ENCODE data around the gene NECAB2.
"Not testable (repeated sequence)": the region's sequence is repeated elsewhere in the genome, so short reads cannot be mapped to it uniquely, and the experiment has no call there.

The NECAB2 gene

GRCh38 chr16:83936581-83937165, 31.4 kb upstream of the NECAB2 start:
- DNase-seq (ENCODE audit: low read depth in 3 of 3) = no peak

DNA sequence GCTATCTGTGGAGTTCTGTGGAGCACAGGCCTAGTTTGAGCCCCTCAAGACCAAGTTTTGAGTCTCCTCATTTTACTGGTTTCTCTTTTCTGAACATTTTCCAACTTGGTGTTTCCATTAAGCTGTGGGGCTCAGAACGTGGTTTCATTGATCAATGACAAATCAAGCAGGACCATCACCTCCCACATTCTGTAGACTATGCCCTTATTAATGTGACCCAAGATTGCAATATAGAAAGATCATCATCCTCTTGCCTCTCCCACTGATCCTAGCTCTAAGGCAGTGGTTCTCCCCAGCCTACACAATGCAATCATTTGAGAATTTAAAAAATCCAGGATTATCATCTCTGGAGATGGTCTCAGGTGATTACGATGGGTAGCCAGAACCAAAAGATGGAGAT, 30.8 kb upstream of the NECAB2 start:
- no peak for DNase-seq (ENCODE audit: low read depth in 3 of 3)

DNA sequence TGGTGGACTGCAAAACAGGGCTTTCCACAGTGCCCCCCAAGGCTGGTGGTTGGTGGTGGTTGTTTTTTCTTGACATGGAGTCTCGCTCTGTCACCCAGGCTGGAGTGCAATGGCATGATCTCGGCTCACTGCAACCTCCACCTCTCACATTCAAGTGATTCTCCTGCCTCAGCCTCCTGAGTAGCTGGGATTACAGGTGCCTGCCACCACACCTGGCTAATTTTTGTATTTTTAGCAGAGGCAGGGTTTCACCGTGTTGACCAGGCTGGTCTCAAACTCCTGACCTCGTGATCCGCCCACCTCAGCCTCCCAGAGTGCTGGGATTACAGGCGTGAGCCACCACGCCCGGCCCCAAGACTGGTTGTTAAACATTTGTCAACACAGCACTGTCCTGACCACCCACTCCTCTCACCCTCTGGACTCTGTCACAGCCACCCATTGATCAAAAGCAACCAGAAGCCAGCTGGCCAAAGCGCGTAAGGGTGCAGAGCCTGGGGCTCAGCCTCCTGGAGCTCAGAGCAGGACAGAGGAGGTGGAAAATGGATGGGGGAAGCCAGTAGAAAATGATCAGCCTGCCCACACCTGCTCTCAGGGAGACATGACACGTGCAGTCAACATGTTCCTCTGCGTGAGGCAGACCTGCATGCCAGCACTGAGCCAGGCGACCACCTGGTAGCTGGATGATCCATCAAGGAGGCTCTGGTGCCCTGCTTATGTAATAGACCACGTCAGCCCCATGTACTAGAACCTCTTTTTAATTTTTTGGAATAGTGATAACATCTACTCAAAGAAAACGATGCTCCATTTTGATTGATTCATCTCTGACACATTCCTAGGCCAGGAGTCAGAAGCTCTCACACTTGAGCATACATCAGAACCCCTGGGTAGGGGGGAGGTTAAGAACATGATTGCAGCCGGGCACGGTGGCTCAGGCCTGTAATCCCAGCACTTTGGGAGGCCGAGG, 29.8 kb upstream of the NECAB2 start:
- no peak for DNase-seq (ENCODE audit: low read depth in 3 of 3)

- no peak for DNase-seq (ENCODE audit: low read depth in 3 of 3)
These were observed 28.7 kb upstream of the NECAB2 start for GRCh38 chr16:83939266-83939855.

DNA sequence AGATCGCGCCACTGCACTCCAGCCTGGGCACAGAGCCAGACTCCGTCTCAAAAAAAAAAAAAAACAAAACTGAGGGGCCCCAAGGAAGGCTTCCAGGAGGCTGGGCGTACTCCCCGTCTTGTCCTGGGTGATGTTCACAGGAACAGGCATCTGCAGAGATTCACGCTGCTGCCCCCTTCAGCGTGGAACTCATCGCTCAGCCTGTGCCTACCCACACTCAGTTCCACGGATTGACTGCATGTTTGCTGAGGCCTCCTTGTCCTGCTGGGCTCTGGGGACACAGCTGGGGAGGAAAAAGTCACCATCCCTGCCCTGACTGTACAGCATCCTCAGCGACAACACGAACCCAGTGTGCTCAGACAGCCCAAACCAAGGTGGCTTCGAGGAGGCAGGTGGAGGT, 27.9 kb upstream of the NECAB2 start:
- no peak for DNase-seq (ENCODE audit: low read depth in 3 of 3)

- DNase-seq (ENCODE audit: low read depth in 3 of 3) = no peak
These were observed 27.2 kb upstream of the NECAB2 start for GRCh38 chr16:83940630-83941378.

GRCh38 chr16:83941546-83941945, 26.5 kb upstream of the NECAB2 start:
- not testable (repeated sequence) for DNase-seq (ENCODE audit: low read depth in 3 of 3)

DNA sequence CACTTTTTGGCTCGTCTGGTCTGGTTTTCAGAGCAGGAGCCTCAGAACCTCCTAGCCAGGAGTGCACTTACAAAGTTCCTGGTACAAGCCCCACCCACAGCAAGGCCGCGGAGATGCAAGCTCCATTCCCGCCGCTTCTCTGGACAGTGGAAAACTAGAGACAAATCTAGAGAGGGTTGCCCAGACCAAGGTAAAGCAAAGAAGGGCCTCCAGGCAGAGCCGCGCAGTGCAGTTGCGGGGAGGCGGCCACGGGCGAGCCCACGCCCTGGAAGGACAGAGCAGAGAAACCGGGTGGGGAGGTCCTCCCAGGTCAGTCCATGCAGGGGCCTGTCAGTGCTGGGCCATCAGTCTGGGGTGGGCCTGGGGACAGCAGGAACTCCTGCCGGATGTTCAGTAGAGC, 26.0 kb upstream of the NECAB2 start:
- no peak for DNase-seq (ENCODE audit: low read depth in 3 of 3)

DNA sequence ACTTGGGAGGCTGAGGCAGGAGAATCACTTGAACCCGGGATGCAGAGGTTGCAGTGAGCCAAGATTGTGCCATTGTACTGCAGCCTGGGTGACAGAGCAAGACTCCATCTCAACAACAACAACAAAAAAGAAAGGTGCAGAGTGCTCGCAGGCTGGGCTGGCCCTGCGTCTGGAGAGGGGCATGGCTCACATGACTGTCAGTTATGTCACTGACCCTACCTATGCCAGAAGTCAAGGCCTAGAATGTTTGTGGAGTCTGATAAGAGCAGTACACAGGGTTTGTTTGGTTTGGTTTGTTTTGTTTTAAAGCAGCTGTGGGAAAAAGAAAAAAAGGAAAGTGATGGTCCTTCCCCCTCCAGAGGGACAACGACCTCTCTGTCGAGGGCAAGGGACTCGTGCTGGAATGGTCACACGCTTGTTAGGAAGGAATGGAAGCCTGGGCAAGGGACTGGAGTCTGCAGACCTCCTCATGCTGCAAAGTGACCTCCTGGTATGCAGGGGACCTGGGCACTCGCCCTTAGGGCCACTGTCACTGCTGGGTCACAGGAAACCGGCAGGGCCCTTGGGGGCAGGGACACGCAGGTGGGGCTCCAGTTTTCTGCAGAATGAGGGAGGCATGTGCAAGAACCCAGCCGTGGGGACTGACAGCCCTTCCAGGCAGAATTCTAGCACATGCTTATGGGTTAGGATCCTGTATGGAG, 25.1 kb upstream of the NECAB2 start:
- DNase-seq (ENCODE audit: low read depth in 3 of 3) = no peak

DNA sequence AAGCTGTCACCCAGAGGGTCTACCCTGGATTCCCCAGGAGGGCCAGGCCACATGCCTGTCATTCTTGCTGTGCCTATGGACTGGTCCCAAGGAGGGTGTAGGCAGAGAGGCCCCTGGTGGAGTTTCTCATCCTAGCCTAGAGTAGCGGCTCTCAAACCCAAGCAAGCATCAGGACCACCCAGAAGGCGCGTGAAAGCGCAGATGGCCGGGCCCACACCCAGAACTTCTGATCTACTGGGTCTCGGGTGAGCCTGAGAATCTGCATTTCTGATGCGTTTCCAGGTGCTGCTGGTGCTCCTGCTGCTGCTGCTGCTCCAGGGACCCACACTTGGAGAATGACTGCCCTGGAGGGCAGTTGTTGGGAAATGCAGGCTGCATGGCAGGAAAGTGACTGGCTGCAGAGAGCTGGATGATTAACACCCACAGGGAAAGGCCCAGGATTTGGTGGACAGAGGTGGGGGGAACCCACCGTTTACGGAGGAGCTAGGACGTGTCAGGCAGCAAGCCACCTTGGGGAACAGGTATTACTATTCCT, 24.5 kb upstream of the NECAB2 start:
- DNase-seq (ENCODE audit: low read depth in 3 of 3) = no peak

DNA sequence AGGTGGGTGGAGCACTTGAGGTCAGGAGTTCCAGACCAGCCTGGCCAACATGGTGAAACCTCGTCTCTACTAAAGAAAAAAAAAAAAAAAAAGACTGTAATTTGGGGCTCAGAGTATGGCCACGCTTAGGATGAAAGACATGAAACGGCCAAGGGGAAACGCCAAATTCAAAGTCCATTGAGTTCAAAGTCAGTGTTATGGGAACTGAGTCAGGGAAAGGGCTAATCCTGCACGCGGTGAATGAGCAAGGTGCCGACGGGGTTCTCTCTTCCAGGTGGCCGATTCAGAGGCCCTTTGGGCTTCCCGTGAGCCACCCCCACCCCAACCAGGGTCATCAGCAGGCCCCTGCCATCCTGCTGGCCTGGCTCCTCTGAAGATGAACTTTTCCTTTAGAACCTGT, 22.5 kb upstream of the NECAB2 start:
- no peak for DNase-seq (ENCODE audit: low read depth in 3 of 3)

DNA sequence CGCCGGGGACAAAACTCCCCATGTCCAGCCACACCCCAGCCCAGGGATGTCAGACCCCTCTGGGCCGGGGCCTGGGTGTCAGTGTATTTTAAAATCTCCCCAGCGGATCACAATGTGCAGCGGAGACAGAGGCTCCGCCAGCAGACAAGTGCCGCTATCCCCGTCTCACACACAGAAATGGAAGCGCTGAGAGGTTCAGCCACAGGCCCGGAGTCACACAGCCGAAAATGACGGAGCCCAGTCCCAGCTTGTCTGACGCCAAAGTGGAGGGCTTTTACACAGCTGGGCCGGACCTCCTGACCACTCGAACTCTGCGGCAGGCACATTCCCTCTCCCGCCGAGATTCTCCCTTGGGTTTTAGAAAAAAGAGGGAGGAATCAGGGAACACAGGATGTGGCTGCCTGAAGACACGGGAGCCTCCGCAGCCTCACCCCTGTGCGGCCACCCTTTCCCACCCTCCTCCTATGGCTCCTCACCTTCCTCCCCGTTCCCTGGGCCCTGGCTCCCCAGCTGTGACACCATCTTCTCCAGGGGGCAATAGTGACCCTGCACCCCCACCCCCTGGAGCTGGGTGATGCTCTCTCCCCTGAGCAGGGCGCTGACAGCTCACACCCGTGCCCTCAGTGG, 21.8 kb upstream of the NECAB2 start:
- DNase-seq (ENCODE audit: low read depth in 3 of 3) = no peak

- DNase-seq (ENCODE audit: low read depth in 3 of 3) = no peak
These were observed 21.1 kb upstream of the NECAB2 start for GRCh38 chr16:83946781-83947566.

DNA sequence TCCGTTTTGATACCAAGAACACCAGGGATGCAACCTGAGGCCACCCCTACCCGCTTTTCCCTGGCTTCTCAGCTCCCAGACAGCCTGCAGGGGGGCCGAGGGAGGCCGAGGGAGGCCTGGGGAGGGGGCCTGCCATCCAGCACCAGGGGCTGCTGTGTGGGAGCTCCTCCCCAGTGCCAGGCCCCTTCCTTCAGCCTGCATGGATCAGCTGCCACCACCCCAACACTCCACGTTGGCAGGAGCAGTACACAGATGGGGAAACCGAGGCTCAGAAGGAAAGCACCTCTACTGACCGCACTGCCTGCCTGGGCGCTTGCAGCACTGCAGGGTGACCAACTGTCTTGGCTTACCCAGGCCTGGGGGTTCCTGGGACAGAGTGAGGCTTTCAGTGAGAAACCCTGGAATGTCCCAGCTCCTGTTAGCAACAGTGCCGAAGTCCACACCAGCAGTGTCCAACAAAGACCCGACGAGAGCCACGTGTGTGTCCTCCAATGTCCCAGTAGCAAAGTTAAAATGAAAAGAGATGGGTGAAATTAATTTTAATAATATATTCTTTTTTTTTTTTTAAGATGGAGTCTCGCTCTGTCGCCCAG, 20.3 kb upstream of the NECAB2 start:
- DNase-seq (ENCODE audit: low read depth in 3 of 3) = no peak

- DNase-seq (ENCODE audit: low read depth in 3 of 3) = no peak
These were observed 18.9 kb upstream of the NECAB2 start for GRCh38 chr16:83948914-83949723.

DNA sequence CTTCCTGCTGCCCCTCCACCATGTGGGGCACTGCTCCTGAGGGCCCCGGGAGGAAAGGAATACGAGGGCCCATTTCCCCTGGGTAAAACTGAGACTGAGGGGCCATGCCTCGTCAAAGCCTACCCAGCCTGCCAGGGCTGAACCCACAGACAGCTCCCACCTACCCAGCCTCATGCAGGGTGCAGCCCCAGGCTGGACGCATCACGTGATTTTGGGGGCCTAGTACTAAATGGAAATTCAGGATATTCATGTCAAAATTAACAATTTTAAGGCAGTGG, 18.4 kb upstream of the NECAB2 start:
- DNase-seq (ENCODE audit: low read depth in 3 of 3) = no peak

- DNase-seq (ENCODE audit: low read depth in 3 of 3) = not testable (repeated sequence)
These were observed 17.1 kb upstream of the NECAB2 start for GRCh38 chr16:83950862-83951399.

- DNase-seq (ENCODE audit: low read depth in 3 of 3) = no peak
These were observed 16.5 kb upstream of the NECAB2 start for GRCh38 chr16:83951544-83951943.

GRCh38 chr16:83952587-83952939, 15.5 kb upstream of the NECAB2 start:
- peak in 1 of 3 experiments; percentile 3 for DNase-seq (ENCODE audit: low read depth in 3 of 3)

Measured in stimulated activated CD4-positive, alpha-beta T cell treated with anti-CD3 and anti-CD28 coated beads, TNF-alpha, amount 100 ng/mL, for 4 hours (primary cell).